HG02642 (cell line): ENCODE data around the gene HS3ST4.

Experiments
- ATAC-seq: cut with Tn5 transposase; IDR thresholded peaks from one replicate; pipeline ENCODE4 v1.9.1; 2021; ENCODE audit warnings: mild to moderate bottlenecking; ENCODE audit not compliant: unreplicated experiment, poor library complexity

The HS3ST4 gene

GRCh38 chr16:25812215-25812614 is 120.5 kb downstream of the HS3ST4 start:
- no peak for ATAC-seq

GRCh38 chr16:25817295-25817694 is 125.5 kb downstream of the HS3ST4 start:
- no peak for ATAC-seq

- ATAC-seq = no peak
Observed at GRCh38 chr16:25817876-25818275, 126.1 kb downstream of the HS3ST4 start.

- no peak for ATAC-seq
Observed at GRCh38 chr16:25823891-25824290, 132.1 kb downstream of the HS3ST4 start.

- no peak for ATAC-seq
Observed at GRCh38 chr16:25827709-25828108, 135.9 kb downstream of the HS3ST4 start.

GRCh38 chr16:25828510-25828909 is 136.8 kb downstream of the HS3ST4 start:
- no peak for ATAC-seq

- ATAC-seq = no peak
Observed at GRCh38 chr16:25832291-25832690, 140.5 kb downstream of the HS3ST4 start.

- ATAC-seq = no peak
Observed at GRCh38 chr16:25834101-25834500, 142.3 kb downstream of the HS3ST4 start.

GRCh38 chr16:25835126-25835525 is 143.4 kb downstream of the HS3ST4 start:
- no peak for ATAC-seq

GRCh38 chr16:25838724-25839186 is 147.0 kb downstream of the HS3ST4 start:
- ATAC-seq = no peak

GRCh38 chr16:25841761-25842160 is 150.0 kb downstream of the HS3ST4 start:
- no peak for ATAC-seq

- ATAC-seq = no peak
Observed at GRCh38 chr16:25845901-25846300, 154.1 kb downstream of the HS3ST4 start.

- ATAC-seq = no peak
Observed at GRCh38 chr16:25854141-25854540, 162.4 kb downstream of the HS3ST4 start.

GRCh38 chr16:25855063-25855462 is 163.3 kb downstream of the HS3ST4 start:
- ATAC-seq = no peak

- ATAC-seq = no peak
Observed at GRCh38 chr16:25855818-25856217, 164.1 kb downstream of the HS3ST4 start.

GRCh38 chr16:25859645-25860044 is 167.9 kb downstream of the HS3ST4 start:
- ATAC-seq = no peak

- ATAC-seq = no peak
Observed at GRCh38 chr16:25867041-25867440, 175.3 kb downstream of the HS3ST4 start.

GRCh38 chr16:25868106-25868505 is 176.3 kb downstream of the HS3ST4 start:
- ATAC-seq = no peak

- no peak for ATAC-seq
Observed at GRCh38 chr16:25868706-25869370, 177.1 kb downstream of the HS3ST4 start.

- no peak for ATAC-seq
Observed at GRCh38 chr16:25872369-25873070, 180.8 kb downstream of the HS3ST4 start.

- ATAC-seq = no peak
Observed at GRCh38 chr16:25874196-25874595, 182.4 kb downstream of the HS3ST4 start.
